Activated gamma-delta T cell treated with anti-CD3 and anti-CD28 coated beads, Interleukin-2, amount 50 U/mL, for 16 hours (primary cell): ENCODE measurements around the gene SLC38A1.
"Not testable (repeated sequence)": the region's sequence is repeated elsewhere in the genome, so short reads cannot be mapped to it uniquely, and the experiment has no call there.

Experiments used
- DNase-seq: peaks from one replicate; pipeline ENCODE4 v3.0.0-alpha.2; 2020; ENCODE audit warnings: low read depth

SLC38A1 gene

GRCh38 chr12:46164186-46164761, 104.6 kb downstream of the SLC38A1 start:
- DNase-seq, result no peak

GRCh38 chr12:46162549-46163076, 106.2 kb downstream of the SLC38A1 start:
- DNase-seq, result not testable (repeated sequence)

GRCh38 chr12:46160981-46161690, 107.7 kb downstream of the SLC38A1 start:
- DNase-seq, result no peak

GRCh38 chr12:46160101-46160980, 108.5 kb downstream of the SLC38A1 start:
- DNase-seq, result no peak

- DNase-seq, result no peak
Measured at GRCh38 chr12:46159309-46159901, 109.4 kb downstream of the SLC38A1 start.

GRCh38 chr12:46158501-46158900, 110.3 kb downstream of the SLC38A1 start:
- no peak for DNase-seq

- no peak for DNase-seq
Measured at GRCh38 chr12:46154221-46154985, 114.4 kb downstream of the SLC38A1 start.

GRCh38 chr12:46153268-46153872, 115.5 kb downstream of the SLC38A1 start:
- DNase-seq, result no peak

GRCh38 chr12:46152456-46152855, 116.4 kb downstream of the SLC38A1 start:
- no peak for DNase-seq

GRCh38 chr12:46150735-46151134, 118.1 kb downstream of the SLC38A1 start:
- DNase-seq, result no peak

- no peak for DNase-seq
Measured at GRCh38 chr12:46149905-46150304, 118.9 kb downstream of the SLC38A1 start.

- no peak for DNase-seq
Measured at GRCh38 chr12:46149079-46149464, 119.8 kb downstream of the SLC38A1 start.

- DNase-seq, result no peak
Measured at GRCh38 chr12:46148327-46149078, 120.3 kb downstream of the SLC38A1 start.

- DNase-seq, result no peak
Measured at GRCh38 chr12:46147144-46147543, 121.7 kb downstream of the SLC38A1 start.

GRCh38 chr12:46145881-46146280, 123.0 kb downstream of the SLC38A1 start:
- no peak for DNase-seq

- no peak for DNase-seq
Measured at GRCh38 chr12:46144433-46144832, 124.4 kb downstream of the SLC38A1 start.

- no peak for DNase-seq
Measured at GRCh38 chr12:46136249-46136648, 132.6 kb downstream of the SLC38A1 start.

- no peak for DNase-seq
Measured at GRCh38 chr12:46135750-46136149, 133.1 kb downstream of the SLC38A1 start.

- no peak for DNase-seq
Measured at GRCh38 chr12:46134852-46135251, 134.0 kb downstream of the SLC38A1 start.

- DNase-seq, result no peak
Measured at GRCh38 chr12:46134205-46134811, 134.5 kb downstream of the SLC38A1 start.
